Measurements from ENCODE around the gene XIST.

GRCh38 chrX:73817393-73818199, 34.9 kb downstream of the XIST start:
- no peak for TF ChIP-seq CTCF (IDR thresholded peaks at IDR 0.05; ENCODE audit: low read depth, low read length)
- TF ChIP-seq EZH2phosphoT487 (IDR thresholded peaks at IDR 0.05; ENCODE audit: low read depth): no peak

Measured in OCI-LY3 (cell line).